ENCODE data around the gene DNAH10.

DNAH10 gene

DNA sequence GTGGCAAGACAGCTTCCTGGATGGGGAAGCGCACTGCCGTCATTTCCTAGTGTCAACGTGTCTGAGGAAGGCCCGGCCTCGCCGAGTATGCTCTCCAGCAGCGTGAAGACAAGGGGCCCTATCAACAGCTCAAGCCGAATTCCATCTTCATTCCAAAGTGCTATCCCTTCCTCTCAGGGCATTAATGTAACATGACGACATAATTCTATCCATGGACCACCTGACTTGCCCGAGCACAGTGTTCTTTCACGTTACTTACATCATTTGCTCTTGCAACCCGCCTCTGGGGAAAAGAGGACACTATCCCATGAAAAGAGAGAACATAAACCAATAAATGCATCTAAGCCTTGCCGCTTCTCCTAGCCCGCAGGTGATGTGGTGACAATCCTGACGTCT lies 187.7 kb downstream of the DNAH10 start:
- no peak for DNase-seq (ENCODE audit: low spot score)

- no peak for DNase-seq (ENCODE audit: low spot score)
Observed at GRCh38 chr12:123950476-123951349, 188.6 kb downstream of the DNAH10 start.

DNA sequence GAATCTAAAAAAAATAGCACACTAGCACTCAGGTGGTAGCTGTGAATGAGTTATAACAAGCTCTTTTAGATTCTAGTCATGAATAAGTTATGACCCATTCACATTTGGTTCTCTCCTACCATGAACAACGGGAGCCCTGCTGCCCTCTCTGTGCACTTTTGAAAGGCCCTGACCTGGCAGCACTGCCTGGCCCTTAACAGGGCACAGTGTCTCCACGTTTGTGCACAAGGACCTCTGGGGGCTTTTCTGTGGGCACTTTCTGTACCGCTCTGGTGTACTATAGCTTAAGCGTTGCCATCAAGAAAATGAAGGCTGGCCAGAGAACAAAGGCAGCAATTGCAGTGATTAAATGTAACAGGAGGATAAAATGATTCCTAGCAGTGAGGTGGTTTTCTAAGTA lies 189.4 kb downstream of the DNAH10 start:
- DNase-seq (ENCODE audit: low spot score): no peak

DNA sequence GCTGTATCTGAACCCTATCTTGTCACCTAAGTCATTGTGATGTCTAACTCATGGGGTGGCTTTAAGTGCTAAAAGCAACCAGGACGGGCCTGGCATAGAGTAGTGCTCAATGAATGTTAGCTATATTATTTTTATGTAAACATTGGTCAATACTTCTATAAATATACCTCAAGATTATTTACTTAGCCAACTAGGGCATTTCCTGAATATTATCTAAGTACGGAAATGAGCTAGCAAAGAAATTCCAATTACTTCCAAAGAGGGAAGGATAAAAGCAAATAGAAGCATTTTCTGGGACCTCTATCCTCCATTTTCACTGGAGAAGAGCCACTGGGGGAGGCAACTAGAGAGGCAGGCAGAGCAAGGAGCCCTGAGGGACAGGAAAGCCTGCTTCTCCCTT lies 189.9 kb downstream of the DNAH10 start:
- no peak for DNase-seq (ENCODE audit: low spot score)

DNA sequence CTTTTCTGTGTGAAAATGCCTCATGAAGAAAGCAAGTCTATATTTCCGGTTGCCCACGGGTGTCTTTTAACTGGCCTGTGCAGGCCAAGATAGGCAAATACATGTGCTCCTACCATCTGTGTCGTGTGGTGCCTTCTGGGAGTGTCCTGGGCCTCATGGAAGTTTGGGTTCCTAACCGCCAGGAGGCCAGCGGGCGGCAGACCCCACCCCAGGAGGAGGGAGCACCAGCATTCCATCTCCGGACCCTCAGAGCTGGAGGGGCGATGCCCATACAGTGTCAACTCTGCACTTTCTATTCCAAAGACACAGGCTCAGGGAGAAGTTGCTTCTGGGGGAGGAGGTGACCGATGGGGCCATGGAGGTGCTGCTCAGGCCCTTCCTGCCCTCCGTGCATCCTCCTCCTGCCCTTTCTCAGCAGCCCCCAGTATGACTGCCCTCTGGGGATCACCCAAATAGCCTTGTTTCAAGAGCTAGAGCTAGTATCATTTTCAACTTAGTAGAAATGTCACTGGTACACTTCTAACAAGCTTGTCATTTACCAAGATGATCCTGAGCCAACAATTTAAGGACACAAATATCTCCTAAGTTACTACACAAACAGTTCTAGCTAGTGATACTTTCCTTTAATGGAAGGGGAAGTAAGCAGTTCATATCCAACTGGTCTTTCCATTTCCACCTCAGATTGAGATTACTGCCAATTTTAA lies 192.7 kb downstream of the DNAH10 start:
- no peak for DNase-seq (ENCODE audit: low spot score)

GRCh38 chr12:123956249-123956648 lies 194.1 kb downstream of the DNAH10 start:
- no peak for DNase-seq (ENCODE audit: low spot score)

- DNase-seq (ENCODE audit: low spot score): no peak
Observed at GRCh38 chr12:123957196-123957595, 195.1 kb downstream of the DNAH10 start.

- DNase-seq (ENCODE audit: low spot score): no peak
Observed at GRCh38 chr12:123958462-123958861, 196.4 kb downstream of the DNAH10 start.

GRCh38 chr12:123958876-123959275 lies 196.8 kb downstream of the DNAH10 start:
- no peak for DNase-seq (ENCODE audit: low spot score)

- DNase-seq (ENCODE audit: low spot score): no peak
Observed at GRCh38 chr12:123960029-123960735, 198.1 kb downstream of the DNAH10 start.

DNA sequence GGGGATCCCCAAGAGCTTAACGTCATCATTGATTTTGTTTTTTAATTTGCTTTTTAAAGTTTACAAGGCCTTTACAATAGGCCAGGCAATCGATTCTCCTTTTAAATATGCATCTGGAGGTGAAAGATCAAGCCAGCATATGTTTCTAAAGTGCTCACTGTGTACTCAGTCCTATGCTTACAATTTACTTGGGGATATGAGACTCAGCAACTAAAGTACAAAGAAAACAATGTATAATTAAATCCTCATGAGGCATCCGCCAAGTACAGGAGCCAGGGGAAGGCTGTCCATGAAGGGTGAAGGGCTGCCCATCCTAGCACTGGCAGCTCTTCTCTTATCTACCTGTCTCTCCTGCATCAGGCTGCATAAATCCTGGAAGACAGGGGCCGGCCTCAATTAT lies 198.8 kb downstream of the DNAH10 start:
- DNase-seq (ENCODE audit: low spot score): no peak

DNA sequence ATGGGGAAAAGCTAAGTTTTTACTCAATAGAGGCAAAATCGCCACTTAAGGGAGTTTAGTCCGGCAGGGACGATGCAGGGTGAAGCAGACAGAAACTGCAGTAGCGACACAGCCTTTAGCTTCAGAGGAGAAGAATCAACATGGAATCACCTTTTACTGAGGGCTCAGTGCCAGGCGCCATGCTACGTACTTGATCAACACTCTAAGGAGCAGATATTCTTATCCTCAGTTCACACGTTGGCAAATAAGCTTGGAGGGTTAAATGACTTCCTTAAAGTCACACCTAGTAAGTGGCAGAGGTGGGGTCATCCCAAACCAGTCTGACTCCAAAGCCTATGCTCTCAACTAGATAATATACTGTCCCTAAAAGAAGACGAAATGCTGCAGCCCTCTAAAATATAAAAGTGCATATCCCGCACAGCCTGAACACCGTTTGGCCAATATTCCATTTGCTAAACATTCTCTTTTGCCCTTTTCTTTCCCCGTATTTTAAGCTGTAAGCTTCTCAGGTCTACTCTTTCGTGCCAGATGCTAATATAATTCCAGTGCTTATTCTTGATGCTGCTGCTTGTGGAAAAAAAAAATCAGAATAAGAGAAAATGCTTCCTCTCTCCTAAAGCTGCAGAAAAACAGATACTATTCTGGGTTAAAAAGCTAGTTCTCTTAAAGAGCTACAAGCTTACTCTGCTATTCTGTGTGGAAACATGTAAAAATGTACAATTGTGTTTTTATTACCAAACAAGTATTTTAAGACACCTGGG lies 199.7 kb downstream of the DNAH10 start:
- DNase-seq (ENCODE audit: low spot score): no peak

DNA sequence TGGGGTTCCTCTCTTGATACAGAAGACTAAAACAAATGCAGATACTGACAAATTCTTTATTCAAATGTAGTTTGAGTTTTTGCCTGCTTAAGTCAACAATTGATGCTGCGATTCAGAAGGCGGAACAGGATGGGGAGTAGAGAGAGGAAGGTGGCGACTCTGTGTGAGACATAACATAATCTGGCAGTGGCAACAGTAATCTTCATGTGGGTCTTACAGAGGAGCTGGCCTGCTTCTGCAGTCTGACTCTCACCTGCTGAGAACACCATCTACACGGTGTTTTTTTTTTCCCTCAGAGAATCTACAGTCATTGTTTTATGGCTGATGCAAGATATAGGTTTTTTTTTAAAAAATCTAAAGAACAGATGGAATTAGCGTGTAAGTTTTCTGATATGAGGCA lies 200.4 kb downstream of the DNAH10 start:
- DNase-seq (ENCODE audit: low spot score): no peak

DNA sequence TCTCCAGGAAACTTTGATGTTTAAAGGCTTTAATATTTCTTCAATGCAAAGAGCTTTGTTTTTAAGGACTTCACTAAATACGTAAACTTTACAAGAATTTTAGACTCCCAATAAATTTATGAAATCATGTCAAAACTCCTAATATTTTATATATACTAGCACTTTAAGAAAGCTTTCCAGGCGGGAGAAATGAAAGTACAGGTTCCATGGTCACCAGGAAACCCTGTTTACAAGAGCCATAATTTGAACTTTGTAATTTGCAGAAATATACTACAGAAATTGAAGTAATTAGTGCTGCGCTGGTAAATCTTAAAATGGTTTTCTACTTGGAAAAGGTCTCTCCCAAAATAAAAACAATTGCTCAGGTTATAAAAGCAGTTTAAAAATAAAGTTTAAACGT lies 201.7 kb downstream of the DNAH10 start:
- DNase-seq (ENCODE audit: low spot score): no peak

DNA sequence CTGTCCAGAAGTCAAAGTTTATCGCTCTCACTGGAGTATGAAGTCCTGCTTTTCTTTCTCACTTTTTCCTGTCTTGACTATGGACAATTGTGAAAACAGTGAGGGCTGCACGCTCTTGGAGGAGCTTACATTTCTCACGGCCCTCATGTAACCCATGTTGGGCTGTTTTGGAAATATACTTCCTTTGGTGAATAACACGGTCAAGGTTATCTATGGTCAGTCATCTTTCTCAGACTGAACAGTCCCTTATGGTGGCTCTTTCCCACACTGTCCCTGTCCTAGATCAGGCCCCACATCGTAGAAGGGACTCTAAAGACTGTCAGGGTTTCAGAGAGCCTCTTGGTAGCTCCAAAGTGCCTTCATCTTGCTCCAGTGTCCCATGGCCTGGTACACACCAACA lies 203.3 kb downstream of the DNAH10 start:
- no peak for DNase-seq (ENCODE audit: low spot score)

- peak; percentile 86 for DNase-seq (ENCODE audit: low spot score)
Observed at GRCh38 chr12:123966596-123966995, 204.5 kb downstream of the DNAH10 start.

DNA sequence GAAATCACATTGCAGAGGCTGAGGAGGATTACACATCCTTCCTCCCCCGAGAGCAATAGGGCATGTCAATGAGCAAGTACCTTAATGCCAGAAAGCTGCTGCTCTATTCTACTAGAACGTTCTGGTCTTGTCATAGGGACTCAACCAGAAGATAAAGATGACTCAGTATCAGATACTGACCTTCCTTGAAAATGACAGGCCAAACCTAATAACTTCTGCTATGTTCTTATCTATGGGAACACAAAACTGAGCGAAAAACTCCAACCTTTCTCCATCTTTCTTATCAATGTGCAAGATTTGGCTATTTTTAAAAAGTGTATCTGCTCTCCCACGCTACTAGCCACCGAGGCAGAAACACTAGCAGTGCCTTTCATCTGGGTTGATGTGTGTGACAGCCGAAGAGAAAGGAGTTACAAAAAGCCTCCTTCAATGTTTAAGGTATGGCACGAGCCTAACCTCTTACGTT lies 205.1 kb downstream of the DNAH10 start:
- no peak for DNase-seq (ENCODE audit: low spot score)

- no peak for DNase-seq (ENCODE audit: low spot score)
Observed at GRCh38 chr12:123971449-123971769, 209.3 kb downstream of the DNAH10 start.

GRCh38 chr12:123971770-123972456 lies 209.8 kb downstream of the DNAH10 start:
- DNase-seq (ENCODE audit: low spot score): no peak

- DNase-seq (ENCODE audit: low spot score): peak; percentile 99
Observed at GRCh38 chr12:123972457-123973401, 210.6 kb downstream of the DNAH10 start, which contains the start of the genes CCDC92 and ZNF664. Gene CCDC92 (minus strand): TSS chr12:123972831. CDS start chr12:123944305, 28,526 bp downstream. Gene ZNF664 (plus strand): TSS chr12:123973215. CDS start chr12:124012145, 38,930 bp downstream.

Data from AG08395 (cell line).